Activated naive CD4-positive, alpha-beta T cell treated with anti-CD3 and anti-CD28 coated beads for 36 hours (primary cell): ENCODE data around the gene IL5RA. TPM values are rescaled to one million over a fixed set of nuclear protein-coding genes. Genes with fewer than 3 reads are reported as not detected.

ENCODE experiments used
- CTCF ChIA-PET: fragments of 350-600 bp; sonication (Branson Sonifier 250); formaldehyde crosslinking; loops from one replicate; lab custom pipeline; 2021; ENCODE audit warnings: antibody characterized with exemption; lab: Charles Lee
- DNase-seq: peaks from one replicate; pipeline ENCODE4 v3.0.0-alpha.2; 2020
- H3K27ac Mint-ChIP-seq: one replicate; pipeline ENCODE4 v1.8.0; 2021; ENCODE audit warnings: mild to moderate bottlenecking, mixed read lengths
- H3K27me3 Mint-ChIP-seq: one replicate; pipeline ENCODE4 v1.8.0; 2021; ENCODE audit warnings: low read depth, mixed read lengths
- H3K36me3 Mint-ChIP-seq: one replicate; pipeline ENCODE4 v1.8.0; 2021; ENCODE audit warnings: low read depth, mixed read lengths
- H3K4me1 Mint-ChIP-seq: one replicate; pipeline ENCODE4 v1.8.0; 2021; ENCODE audit warnings: low read depth, mixed read lengths
- H3K4me3 Mint-ChIP-seq: one replicate; pipeline ENCODE4 v1.8.0; 2021; ENCODE audit warnings: mild to moderate bottlenecking, moderate library complexity, mixed read lengths
- H3K9me3 Mint-ChIP-seq: one replicate; pipeline ENCODE4 v1.8.0; 2021; ENCODE audit warnings: mixed read lengths
- intact Hi-C: fragments of 100-400 bp; cut with micrococcal nuclease; formaldehyde crosslinking; loops from one replicate; pipeline ENCODE4 v1.15.1; 2023
- total RNA-seq, 2 experiments: library from RNA; stranded (reverse); gene quantifications; one replicate each; pipeline ENCODE4 v1.2.3, GENCODE V29; 2021

The IL5RA gene
- total RNA-seq, 2 experiments from 2014 or later, result not detected

DNA sequence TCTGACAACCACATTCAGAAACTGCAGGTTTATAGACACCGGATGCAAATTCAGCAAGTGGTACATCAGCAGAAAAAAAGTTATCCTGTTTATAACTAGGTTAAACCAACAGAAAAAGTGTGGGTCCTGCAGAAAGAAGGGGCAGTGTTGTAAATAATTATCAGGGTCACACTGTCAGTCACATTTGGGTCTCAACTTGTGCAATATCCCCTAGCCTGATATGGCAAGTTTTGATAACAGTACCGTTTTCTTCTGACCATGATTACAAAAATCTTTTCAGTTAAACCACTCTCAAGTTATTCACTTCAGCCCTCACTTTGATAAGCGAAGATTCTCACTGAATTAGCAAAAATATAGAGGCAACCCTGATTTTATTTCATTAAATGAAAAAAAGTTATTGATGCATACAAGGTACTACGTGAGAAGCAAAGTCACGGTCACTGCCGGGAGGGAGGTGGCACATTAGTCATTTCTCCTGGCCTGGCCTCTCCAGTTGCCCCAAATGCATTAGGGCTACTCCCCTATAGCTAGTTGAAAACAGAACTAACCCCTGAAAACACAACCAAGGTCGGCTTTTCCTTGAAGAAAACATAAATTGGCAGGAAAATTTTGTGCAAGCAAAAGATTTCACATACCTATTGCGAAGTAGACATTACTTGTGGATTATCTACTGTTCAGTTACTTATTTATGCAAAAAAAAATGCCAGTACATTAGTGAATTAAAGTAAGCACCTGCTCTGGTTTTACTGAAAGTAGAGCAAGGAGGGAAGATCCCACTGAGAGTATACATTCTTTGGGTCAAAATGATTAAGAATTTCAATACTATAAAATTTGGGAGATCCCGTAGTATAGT, 28.6 kb downstream of the IL5RA start:
- no peaks in the 10 kb centered on the region for H3K27me3 Mint-ChIP-seq
- H3K27ac Mint-ChIP-seq, result no peak overlapping the region
- intact Hi-C loops, result no loop called here
- no peak for DNase-seq
- no peaks in the 10 kb centered on the region for H3K4me1 Mint-ChIP-seq
- H3K9me3 Mint-ChIP-seq, result no peaks in the 10 kb centered on the region
- CTCF ChIA-PET, result no interaction called here
- H3K36me3 Mint-ChIP-seq, result no peaks in the 10 kb centered on the region
- H3K4me3 Mint-ChIP-seq, result no peak overlapping the region

GRCh38 chr3:3080309-3080708, 29.9 kb downstream of the IL5RA start:
- no peak overlapping the region for H3K27ac Mint-ChIP-seq
- no peaks in the 10 kb centered on the region for H3K36me3 Mint-ChIP-seq
- intact Hi-C loops, result no loop called here
- H3K4me1 Mint-ChIP-seq, result no peaks in the 10 kb centered on the region
- no peak overlapping the region for H3K4me3 Mint-ChIP-seq
- CTCF ChIA-PET, result no interaction called here
- no peak for DNase-seq
- H3K27me3 Mint-ChIP-seq, result no peaks in the 10 kb centered on the region
- no peaks in the 10 kb centered on the region for H3K9me3 Mint-ChIP-seq

- H3K36me3 Mint-ChIP-seq, result no peaks in the 10 kb centered on the region
- CTCF ChIA-PET, result interaction anchor here (1.1 kb wide), 1 partner anchor 11 kb away, joined by 4 read pairs; no protein-coding TSS in a partner anchor
- no peaks in the 10 kb centered on the region for H3K9me3 Mint-ChIP-seq
- no peak for DNase-seq
- no peak overlapping the region for H3K4me3 Mint-ChIP-seq
- no peak overlapping the region for H3K27ac Mint-ChIP-seq
- no peaks in the 10 kb centered on the region for H3K27me3 Mint-ChIP-seq
- H3K4me1 Mint-ChIP-seq, result no peaks in the 10 kb centered on the region
- intact Hi-C loops, result no loop called here
Measured at GRCh38 chr3:3074551-3075257, 35.5 kb downstream of the IL5RA start.

DNA sequence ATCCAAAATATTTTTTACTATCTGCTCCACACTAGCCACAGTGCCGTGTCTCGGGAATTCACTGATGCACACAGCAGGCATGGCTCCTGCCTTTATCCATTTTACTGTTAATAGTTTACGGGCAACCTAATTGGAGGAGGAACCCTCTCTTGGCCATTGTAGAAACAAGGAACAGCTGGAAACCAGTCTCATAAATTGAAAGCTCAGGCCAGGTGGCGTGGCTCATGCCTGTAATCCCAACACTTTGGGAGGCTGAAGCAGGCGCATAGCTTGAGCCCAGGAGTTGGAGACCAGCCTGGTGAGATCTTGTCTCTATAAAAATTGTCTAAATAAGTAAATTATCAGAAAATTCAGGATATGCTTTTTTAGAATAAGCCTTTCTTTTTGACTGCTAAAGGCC, 39.0 kb downstream of the IL5RA start:
- CTCF ChIA-PET, result no interaction called here
- Mint-ChIP-seq H3K27me3 (no peaks in the 10 kb centered on the region), H3K4me3 (no peak overlapping the region), H3K36me3 (no peaks in the 10 kb centered on the region), H3K27ac (no peak overlapping the region), H3K9me3 (no peaks in the 10 kb centered on the region), H3K4me1 (no peaks in the 10 kb centered on the region)
- no peak for DNase-seq
- intact Hi-C loops, result no loop called here

DNA sequence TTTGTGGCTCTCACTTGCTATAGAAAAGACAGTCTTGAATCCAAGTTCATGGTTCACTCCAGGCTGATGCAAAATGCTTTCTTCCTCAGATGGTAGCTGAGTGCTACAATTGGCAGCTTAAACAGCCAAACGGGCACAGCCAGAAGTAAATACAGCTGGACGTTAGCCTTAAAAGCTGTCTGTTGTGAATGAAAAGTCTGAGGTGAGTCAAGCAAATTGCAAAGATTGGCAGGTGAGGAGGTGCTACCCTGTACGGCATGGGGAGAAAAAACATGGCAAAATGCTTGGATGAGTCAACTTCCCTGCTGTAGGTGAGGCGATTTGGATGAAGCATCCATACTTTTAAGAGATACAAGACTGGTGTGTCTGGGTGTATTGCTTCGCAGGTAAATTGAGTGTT, 40.5 kb downstream of the IL5RA start:
- Mint-ChIP-seq H3K4me3 (no peak overlapping the region), H3K4me1 (no peaks in the 10 kb centered on the region), H3K27me3 (no peaks in the 10 kb centered on the region), H3K27ac (no peak overlapping the region), H3K36me3 (no peaks in the 10 kb centered on the region), H3K9me3 (no peaks in the 10 kb centered on the region)
- CTCF ChIA-PET, result no interaction called here
- intact Hi-C loops, result no loop called here
- DNase-seq, result no peak

DNA sequence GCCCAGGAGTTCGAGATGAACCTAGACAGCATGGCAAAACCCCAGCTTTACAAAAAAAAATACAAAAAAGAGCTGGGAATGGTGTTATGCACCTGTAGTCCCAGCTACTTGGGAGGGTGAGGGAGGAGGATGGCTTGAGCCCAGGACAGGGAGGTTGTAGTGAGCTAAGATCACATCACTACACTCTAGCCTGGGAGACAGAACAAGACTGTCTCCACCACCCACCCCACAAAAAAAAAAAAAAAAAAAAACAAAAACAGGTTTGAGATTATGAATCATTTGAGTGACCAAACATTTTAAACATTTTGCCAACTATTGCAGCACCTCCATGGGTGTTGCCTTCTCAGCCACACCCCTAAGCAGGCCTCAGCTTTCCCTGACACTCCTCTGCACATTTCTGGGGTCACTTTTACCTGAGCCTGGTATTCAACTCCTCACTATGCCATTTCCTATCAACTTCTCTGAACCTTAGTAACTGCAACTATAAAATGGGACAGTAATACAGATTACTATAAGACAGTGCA, 41.8 kb downstream of the IL5RA start:
- intact Hi-C loops, result no loop called here
- Mint-ChIP-seq H3K9me3 (no peaks in the 10 kb centered on the region), H3K4me1 (no peaks in the 10 kb centered on the region), H3K4me3 (no peak overlapping the region), H3K27ac (no peak overlapping the region), H3K27me3 (no peaks in the 10 kb centered on the region), H3K36me3 (no peaks in the 10 kb centered on the region)
- CTCF ChIA-PET, result interaction anchor here (0.6 kb wide), 2 partner anchors 112 to 652 kb away, joined by 3 read pairs; no protein-coding TSS in a partner anchor
- DNase-seq, result no peak

DNA sequence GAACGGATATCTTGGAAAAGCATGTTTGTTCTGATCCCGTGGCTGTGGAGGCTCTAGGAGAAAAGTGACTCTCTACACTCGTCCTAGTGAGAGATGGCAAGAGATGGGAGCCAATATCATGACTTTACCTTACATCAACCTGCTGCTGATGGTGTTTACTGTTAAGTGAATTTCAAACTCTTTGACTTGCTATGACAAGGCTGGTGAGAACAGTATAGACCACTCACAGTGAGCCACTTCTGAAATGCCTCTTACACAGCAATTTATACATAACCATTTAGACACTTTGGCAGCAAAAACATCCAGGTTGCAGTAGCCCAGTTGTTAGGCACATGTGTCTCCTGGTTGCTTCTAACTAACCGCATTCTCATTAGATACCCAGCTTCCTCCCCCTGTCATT, 43.3 kb downstream of the IL5RA start:
- H3K27me3 Mint-ChIP-seq, result no peaks in the 10 kb centered on the region
- H3K36me3 Mint-ChIP-seq, result no peaks in the 10 kb centered on the region
- no peak overlapping the region for H3K27ac Mint-ChIP-seq
- intact Hi-C loops, result no loop called here
- H3K9me3 Mint-ChIP-seq, result no peaks in the 10 kb centered on the region
- H3K4me3 Mint-ChIP-seq, result no peak overlapping the region
- CTCF ChIA-PET, result no interaction called here
- no peak for DNase-seq
- H3K4me1 Mint-ChIP-seq, result no peaks in the 10 kb centered on the region

DNA sequence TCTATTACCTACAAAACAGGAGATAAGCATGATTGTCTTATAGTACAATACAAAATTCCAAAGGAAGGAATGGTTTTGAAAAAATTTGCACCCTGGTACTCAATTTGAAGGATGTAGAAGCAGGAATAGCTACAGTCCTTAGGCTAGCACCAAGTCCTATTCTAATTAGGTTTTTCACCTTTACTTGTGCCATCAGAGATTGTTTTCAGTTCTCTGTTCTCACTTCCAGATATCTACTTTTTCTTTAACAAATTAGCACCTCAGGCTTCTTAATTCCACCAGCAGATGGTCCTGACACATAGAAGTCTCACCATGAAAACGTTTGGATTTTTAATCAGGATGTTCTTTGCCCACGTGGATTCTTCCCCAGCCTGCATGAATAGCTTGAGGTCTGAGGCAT, 43.8 kb downstream of the IL5RA start:
- Mint-ChIP-seq H3K9me3 (no peaks in the 10 kb centered on the region), H3K27ac (no peak overlapping the region), H3K4me3 (no peak overlapping the region), H3K27me3 (no peaks in the 10 kb centered on the region), H3K36me3 (no peaks in the 10 kb centered on the region), H3K4me1 (no peaks in the 10 kb centered on the region)
- no peak for DNase-seq
- CTCF ChIA-PET, result no interaction called here
- intact Hi-C loops, result no loop called here

GRCh38 chr3:3065876-3066275, 44.3 kb downstream of the IL5RA start:
- CTCF ChIA-PET, result no interaction called here
- no peaks in the 10 kb centered on the region for H3K27me3 Mint-ChIP-seq
- H3K4me3 Mint-ChIP-seq, result no peak overlapping the region
- intact Hi-C loops, result no loop called here
- H3K9me3 Mint-ChIP-seq, result no peaks in the 10 kb centered on the region
- no peaks in the 10 kb centered on the region for H3K4me1 Mint-ChIP-seq
- H3K36me3 Mint-ChIP-seq, result no peaks in the 10 kb centered on the region
- H3K27ac Mint-ChIP-seq, result no peak overlapping the region
- DNase-seq, result no peak

- CTCF ChIA-PET, result no interaction called here
- DNase-seq, result no peak
- no peaks in the 10 kb centered on the region for H3K27me3 Mint-ChIP-seq
- no peaks in the 10 kb centered on the region for H3K36me3 Mint-ChIP-seq
- no peaks in the 10 kb centered on the region for H3K4me1 Mint-ChIP-seq
- intact Hi-C loops, result no loop called here
- H3K4me3 Mint-ChIP-seq, result no peak overlapping the region
- no peak overlapping the region for H3K27ac Mint-ChIP-seq
- no peaks in the 10 kb centered on the region for H3K9me3 Mint-ChIP-seq
Measured at GRCh38 chr3:3064297-3064696, 45.9 kb downstream of the IL5RA start.

DNA sequence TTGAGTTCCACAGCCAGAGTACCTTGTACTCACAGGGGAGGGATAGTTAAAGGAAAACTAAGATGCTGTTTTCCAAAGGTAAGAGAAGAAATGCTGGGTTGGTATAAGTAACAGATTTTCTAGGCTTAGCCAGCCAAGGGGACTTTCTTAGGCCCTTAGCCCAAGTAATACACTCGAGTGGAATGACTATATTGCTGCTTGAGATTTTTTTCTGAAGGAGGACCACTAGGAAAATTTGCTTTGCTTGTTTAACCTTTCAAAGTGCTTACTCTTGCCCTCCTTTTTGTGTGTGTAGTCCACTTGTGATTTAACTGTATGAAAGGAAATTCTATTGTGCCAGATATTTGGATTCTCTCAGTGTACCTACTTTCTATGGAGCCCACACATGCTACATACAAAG, 50.5 kb downstream of the IL5RA start:
- Mint-ChIP-seq H3K36me3 (no peaks in the 10 kb centered on the region), H3K9me3 (no peaks in the 10 kb centered on the region), H3K4me1 (no peaks in the 10 kb centered on the region), H3K27ac (no peak overlapping the region), H3K27me3 (no peaks in the 10 kb centered on the region), H3K4me3 (no peak overlapping the region)
- DNase-seq, result no peak
- CTCF ChIA-PET, result no interaction called here
- intact Hi-C loops, result no loop called here

DNA sequence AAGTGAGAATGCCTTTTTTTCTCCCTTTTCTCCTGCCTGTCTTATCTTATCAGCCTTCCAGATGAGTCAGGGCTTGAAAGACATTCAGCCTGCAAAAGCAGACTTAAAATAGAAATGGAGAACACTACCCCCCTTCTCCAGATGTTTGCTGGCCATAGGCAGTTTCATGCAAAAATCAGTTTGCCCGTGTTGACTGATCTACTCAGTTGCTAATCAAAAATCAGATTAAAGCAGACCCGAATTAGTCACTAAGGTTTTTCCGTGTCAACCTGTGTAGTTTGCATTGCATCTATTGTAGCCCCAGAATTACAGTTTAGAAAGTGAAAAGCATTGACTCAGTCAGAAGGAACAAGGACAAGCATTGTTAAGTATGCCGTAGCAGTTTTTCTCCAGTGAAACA, 56.2 kb downstream of the IL5RA start:
- no peaks in the 10 kb centered on the region for H3K4me1 Mint-ChIP-seq

More for the DNA sequence above, 56.2 kb downstream of the IL5RA start:
- no peak overlapping the region for H3K4me3 Mint-ChIP-seq
- intact Hi-C loops, result no loop called here
- H3K27me3 Mint-ChIP-seq, result no peaks in the 10 kb centered on the region
- CTCF ChIA-PET, result no interaction called here
- H3K27ac Mint-ChIP-seq, result no peak overlapping the region
- no peaks in the 10 kb centered on the region for H3K36me3 Mint-ChIP-seq
- no peak for DNase-seq
- H3K9me3 Mint-ChIP-seq, result no peaks in the 10 kb centered on the region
